Spleen (tissue), 7 donors: ENCODE results near the gene KIF5C.

ENCODE experiments used
- POLR2A ChIP-seq, 3 donors: fragments of 450-650 bp; IDR thresholded peaks; one replicate each; pipeline ENCODE4 v1.5.1; 2017; ENCODE audit warnings: antibody characterized with exemption in 3 of 3, mild to moderate bottlenecking in 1 of 3
- POLR2AphosphoS5 ChIP-seq, 3 donors: sonication (generic); formaldehyde crosslinking; IDR thresholded peaks; one replicate each; pipeline ENCODE4 v1.5.1; 2017; ENCODE audit warnings: antibody characterized with exemption in 3 of 3
- TF ChIP-seq, protein P1 (sequence below), 11 experiments: fragments of 200-600 bp in 7 of 11; fragments of 450-650 bp in 4 of 11; sonication (generic) in 4 of 11; IDR thresholded peaks in 8 of 11; conservative IDR thresholded peaks in 3 of 11; 1 replicate in 7 of 11; 2 replicates in 4 of 11; pipeline versions ENCODE4 v1.4.0 to v1.8.0; 2016 to 2021; ENCODE audit warnings: antibody characterized with exemption in 11 of 11, inconsistent platforms in 4 of 11, mild to moderate bottlenecking in 1 of 11
- donor health status: DM: no; HTN: no; CAD: no; lungs with moderate emphysema.
- donor health status: DM: no; HTN: no; CAD: no.
- donor health status: DM: no; HTN: no; CAD: no.

DNA sequence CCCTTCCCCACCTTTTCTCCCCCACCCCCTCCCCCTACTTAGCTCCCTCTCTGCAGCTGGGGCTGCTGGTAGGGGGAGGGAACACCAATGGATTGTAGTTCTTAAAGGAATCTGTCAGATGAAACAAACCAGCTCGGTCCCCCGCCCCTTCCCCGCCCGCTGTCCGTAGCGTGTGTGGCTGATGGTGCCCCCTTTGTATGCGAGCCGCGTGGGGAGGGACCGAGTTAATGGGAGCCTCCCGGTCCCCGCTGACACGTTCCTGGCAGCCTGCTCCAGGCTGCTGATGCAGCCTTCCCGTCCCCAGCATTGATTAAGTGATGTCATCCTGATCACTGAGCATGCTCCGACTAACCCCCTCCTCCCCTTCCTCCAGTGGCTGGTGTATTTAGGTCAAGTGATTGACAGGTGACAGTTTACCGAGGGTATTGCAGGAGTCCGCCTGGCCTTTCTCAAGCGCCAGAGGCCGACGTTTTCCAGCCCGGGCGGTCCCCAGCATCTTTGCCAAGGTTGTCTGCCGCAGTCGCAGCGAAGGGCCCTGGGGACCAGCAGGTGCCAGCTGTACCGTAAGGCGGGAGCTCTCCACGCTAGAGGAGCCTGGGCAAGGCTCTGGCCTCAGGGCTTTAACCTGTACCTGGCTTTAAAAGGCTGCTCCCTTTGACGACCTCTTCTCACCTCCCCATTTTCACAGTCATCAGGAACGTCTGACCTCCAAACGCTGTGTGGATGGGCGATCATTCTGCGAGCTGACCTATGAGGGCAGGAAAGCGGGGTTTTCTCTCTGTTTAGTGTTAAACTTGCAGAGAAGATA is 1.8 kb downstream of the KIF5C start:
- TF ChIP-seq POLR2A (IDR thresholded peaks at IDR 0.05) (no peak), POLR2AphosphoS5 (IDR thresholded peaks at IDR 0.05) (peak in 2 of 3 donors; percentile 19 to 62)
- TF ChIP-seq, protein P1, sequence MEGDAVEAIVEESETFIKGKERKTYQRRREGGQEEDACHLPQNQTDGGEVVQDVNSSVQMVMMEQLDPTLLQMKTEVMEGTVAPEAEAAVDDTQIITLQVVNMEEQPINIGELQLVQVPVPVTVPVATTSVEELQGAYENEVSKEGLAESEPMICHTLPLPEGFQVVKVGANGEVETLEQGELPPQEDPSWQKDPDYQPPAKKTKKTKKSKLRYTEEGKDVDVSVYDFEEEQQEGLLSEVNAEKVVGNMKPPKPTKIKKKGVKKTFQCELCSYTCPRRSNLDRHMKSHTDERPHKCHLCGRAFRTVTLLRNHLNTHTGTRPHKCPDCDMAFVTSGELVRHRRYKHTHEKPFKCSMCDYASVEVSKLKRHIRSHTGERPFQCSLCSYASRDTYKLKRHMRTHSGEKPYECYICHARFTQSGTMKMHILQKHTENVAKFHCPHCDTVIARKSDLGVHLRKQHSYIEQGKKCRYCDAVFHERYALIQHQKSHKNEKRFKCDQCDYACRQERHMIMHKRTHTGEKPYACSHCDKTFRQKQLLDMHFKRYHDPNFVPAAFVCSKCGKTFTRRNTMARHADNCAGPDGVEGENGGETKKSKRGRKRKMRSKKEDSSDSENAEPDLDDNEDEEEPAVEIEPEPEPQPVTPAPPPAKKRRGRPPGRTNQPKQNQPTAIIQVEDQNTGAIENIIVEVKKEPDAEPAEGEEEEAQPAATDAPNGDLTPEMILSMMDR (IDR thresholded peaks at IDR 0.05 in 8 of 11, conservative IDR thresholded peaks at IDR 0.05 in 3 of 11): no peak
